ENCODE data around the gene KRTAP10-3. TPM values are rescaled to one million over a fixed set of nuclear protein-coding genes. Genes with fewer than 3 reads are reported as not detected.

Gene KRTAP10-3
- total RNA-seq, 1 donor from 2014 or later, result not detected

- TF ChIP-seq CTCF (IDR thresholded peaks at IDR 0.05), result no peak
- H3K27ac Mint-ChIP-seq (ENCODE audit: unreplicated experiment), result no peak overlapping the region
- peaks cover 21% of the 10 kb centered on the region for H3K27me3 Mint-ChIP-seq (ENCODE audit: low read depth)
- no peak overlapping the region for H3K4me3 Mint-ChIP-seq (ENCODE audit: unreplicated experiment)
- DNase-seq (ENCODE audit: low spot score), result no peak
- H3K36me3 Mint-ChIP-seq (ENCODE audit: low read depth), result no peaks in the 10 kb centered on the region
- H3K9me3 Mint-ChIP-seq (ENCODE audit: low read depth), result peaks cover 5% of the 10 kb centered on the region
- no peaks in the 10 kb centered on the region for H3K4me1 Mint-ChIP-seq (ENCODE audit: low read depth)
Measured at GRCh38 chr21:44533891-44534627, 24.5 kb downstream of the KRTAP10-3 start.

DNA sequence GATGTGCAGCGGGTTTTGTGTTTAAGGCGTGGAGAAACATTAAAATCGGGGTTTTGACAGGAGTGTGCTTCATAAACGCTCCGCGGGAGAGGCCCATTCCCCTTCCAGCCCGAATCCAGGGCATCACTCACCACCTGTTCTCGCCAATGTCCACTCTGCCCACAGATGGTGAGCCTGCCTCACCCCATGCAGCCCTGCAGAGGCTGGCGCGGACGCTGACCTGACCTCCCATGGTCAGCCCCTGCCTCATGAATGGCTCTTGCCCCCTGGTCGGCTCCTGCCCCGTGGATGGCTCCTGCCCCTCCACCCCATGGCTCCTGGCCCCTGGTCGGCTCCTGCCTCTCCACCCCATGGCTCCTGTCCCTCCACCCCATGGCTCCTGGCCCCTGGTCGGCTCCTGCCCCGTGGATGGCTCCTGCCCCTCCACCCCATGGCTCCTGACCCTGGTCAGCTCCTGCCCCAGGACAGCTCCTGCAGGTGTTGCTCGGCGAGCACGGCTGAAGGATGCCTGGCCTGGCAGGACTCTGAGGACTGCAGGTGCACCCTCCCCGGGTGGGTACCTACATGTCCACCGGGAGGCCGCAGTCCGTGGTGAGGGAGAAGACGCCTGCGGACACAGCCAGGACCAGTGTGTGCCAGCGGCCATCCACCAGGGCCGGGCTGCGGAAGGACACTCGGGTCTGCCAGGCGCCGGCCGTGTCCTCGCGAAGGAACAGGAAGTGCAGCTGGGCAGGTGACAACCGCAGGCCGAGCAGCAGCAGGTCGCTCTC, 25.3 kb downstream of the KRTAP10-3 start:
- H3K4me1 Mint-ChIP-seq (ENCODE audit: low read depth), result no peaks in the 10 kb centered on the region
- no peaks in the 10 kb centered on the region for H3K36me3 Mint-ChIP-seq (ENCODE audit: low read depth)
- no peak for TF ChIP-seq CTCF (IDR thresholded peaks at IDR 0.05)
- H3K9me3 Mint-ChIP-seq (ENCODE audit: low read depth), result peaks cover 5% of the 10 kb centered on the region
- no peak overlapping the region for H3K27ac Mint-ChIP-seq (ENCODE audit: unreplicated experiment)
- H3K4me3 Mint-ChIP-seq (ENCODE audit: unreplicated experiment), result no peak overlapping the region
- peaks cover 21% of the 10 kb centered on the region for H3K27me3 Mint-ChIP-seq (ENCODE audit: low read depth)
- DNase-seq (ENCODE audit: low spot score), result peak; percentile 88

DNA sequence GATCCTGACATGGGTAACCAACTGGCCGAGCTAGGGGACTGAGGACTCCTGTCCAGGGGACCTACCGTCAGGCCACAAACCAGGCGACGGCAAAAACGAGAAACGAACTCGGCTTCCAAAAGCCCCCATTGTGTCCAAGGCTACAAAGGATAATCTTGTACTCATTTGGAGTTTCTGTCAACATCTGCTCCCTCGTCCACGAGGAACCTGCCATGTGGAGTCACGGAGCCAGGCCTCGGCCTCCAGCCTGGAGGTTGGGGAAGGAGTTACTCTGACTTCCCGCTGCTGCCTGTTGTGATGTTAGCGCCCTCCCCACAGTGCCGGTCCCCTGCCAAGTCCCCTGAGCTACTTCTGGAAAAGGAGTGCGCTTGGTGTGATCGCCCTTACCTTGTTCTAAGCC, 25.9 kb downstream of the KRTAP10-3 start:
- H3K9me3 Mint-ChIP-seq (ENCODE audit: low read depth), result peaks cover 5% of the 10 kb centered on the region
- H3K4me1 Mint-ChIP-seq (ENCODE audit: low read depth), result no peaks in the 10 kb centered on the region
- H3K4me3 Mint-ChIP-seq (ENCODE audit: unreplicated experiment), result no peak overlapping the region
- no peak for DNase-seq (ENCODE audit: low spot score)
- peaks cover 21% of the 10 kb centered on the region for H3K27me3 Mint-ChIP-seq (ENCODE audit: low read depth)
- no peak overlapping the region for H3K27ac Mint-ChIP-seq (ENCODE audit: unreplicated experiment)
- TF ChIP-seq CTCF (IDR thresholded peaks at IDR 0.05), result no peak
- no peaks in the 10 kb centered on the region for H3K36me3 Mint-ChIP-seq (ENCODE audit: low read depth)

DNA sequence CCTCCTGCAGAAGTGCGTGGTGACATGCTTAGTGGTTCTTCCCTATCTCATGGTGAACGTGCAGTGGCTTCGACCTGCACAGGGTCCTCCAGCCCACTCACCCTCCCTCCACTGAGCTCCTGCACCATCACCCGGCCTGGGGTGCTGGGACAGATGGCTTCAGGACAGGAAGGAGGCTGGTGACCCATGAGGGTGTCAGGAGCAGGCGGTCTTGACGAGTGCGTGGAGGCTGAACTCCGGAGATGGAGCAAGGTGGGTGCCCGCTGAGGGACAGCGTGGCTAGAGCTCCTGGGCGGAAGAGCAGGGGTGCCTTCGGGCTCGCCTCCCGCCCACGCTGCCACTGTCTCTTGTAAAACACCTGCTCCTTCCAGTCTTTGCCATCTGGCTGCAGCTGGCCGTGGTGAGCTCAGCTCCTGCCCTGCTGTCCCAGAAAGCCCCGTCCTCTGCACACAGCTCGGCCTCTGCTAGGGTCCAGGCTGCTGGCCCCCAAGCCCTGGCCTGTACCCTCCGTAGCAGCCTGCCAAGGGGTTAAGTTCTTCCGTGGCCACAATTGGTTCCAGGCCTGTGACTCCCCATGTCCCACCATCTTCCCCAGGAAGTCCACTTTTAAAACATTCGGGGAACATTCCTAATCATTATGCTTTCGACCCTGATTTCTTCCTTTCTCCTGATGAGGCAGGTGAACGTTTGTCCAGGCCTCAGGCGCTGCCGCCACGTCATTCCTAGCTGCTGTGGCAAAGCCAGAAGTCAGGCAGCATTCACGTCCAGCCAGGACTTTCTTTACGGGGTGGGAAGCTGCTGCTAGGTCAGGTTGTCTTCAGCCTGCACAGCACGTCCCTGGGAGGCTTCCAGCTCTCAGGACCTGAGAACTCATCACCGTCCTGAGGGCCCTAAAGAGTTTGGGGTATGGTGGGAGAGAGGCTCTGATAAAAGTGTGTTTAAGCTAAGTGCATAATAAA, 26.7 kb downstream of the KRTAP10-3 start:
- no peak for TF ChIP-seq CTCF (IDR thresholded peaks at IDR 0.05)
- no peak overlapping the region for H3K27ac Mint-ChIP-seq (ENCODE audit: unreplicated experiment)
- no peaks in the 10 kb centered on the region for H3K36me3 Mint-ChIP-seq (ENCODE audit: low read depth)
- H3K4me3 Mint-ChIP-seq (ENCODE audit: unreplicated experiment), result no peak overlapping the region
- peaks cover 17% of the 10 kb centered on the region for H3K27me3 Mint-ChIP-seq (ENCODE audit: low read depth)
- DNase-seq (ENCODE audit: low spot score), result peak; percentile 76
- H3K9me3 Mint-ChIP-seq (ENCODE audit: low read depth), result no peaks in the 10 kb centered on the region
- H3K4me1 Mint-ChIP-seq (ENCODE audit: low read depth), result no peaks in the 10 kb centered on the region
